KMS-11 (cell line): ENCODE measurements around the gene SMAD2.

Source experiments
- H2AFZ ChIP-seq: fragments of 200-600 bp; sonication (generic); 2 replicates; pipeline ENCODE4 v1.6.1; 2016; ENCODE audit warnings: antibody characterized with exemption, mixed run types, low read depth
- H3K27ac ChIP-seq: fragments of 200-600 bp; sonication (generic); 2 replicates; pipeline ENCODE4 v1.6.1; 2016; ENCODE audit warnings: mild to moderate bottlenecking, mixed run types
- H3K27me3 ChIP-seq: fragments of 200-600 bp; sonication (generic); 2 replicates; pipeline ENCODE4 v1.6.1; 2017; ENCODE audit warnings: mild to moderate bottlenecking, low read depth, mixed run types, moderate library complexity; ENCODE audit not compliant: insufficient read depth
- H3K36me3 ChIP-seq: fragments of 200-600 bp; sonication (generic); 2 replicates; pipeline ENCODE4 v1.6.1; 2017; ENCODE audit warnings: mild to moderate bottlenecking, mixed run types; ENCODE audit not compliant: insufficient read depth
- H3K4me1 ChIP-seq: fragments of 200-600 bp; sonication (generic); 2 replicates; pipeline ENCODE4 v1.6.1; 2016; ENCODE audit warnings: mild to moderate bottlenecking, low read depth, mixed run types; ENCODE audit not compliant: poor library complexity, severe bottlenecking
- H3K4me2 ChIP-seq: fragments of 200-600 bp; sonication (generic); 2 replicates; pipeline ENCODE4 v1.7.0; 2016; ENCODE audit warnings: mild to moderate bottlenecking, mixed run types
- H3K4me3 ChIP-seq: fragments of 200-600 bp; sonication (generic); IDR thresholded peaks from 2 replicates; pipeline ENCODE4 v1.6.1; 2017; ENCODE audit warnings: low read depth, low read length, mixed read lengths; ENCODE audit not compliant: insufficient read depth
- H3K79me2 ChIP-seq: fragments of 200-600 bp; sonication (generic); 2 replicates; pipeline ENCODE4 v1.6.1; 2016; ENCODE audit warnings: low read depth, mixed run types; ENCODE audit not compliant: insufficient read depth
- H3K9ac ChIP-seq: fragments of 200-600 bp; sonication (generic); 2 replicates; pipeline ENCODE4 v1.6.1; 2016; ENCODE audit warnings: mild to moderate bottlenecking, mixed run types
- H4K20me1 ChIP-seq: fragments of 200-600 bp; sonication (generic); 2 replicates; pipeline ENCODE4 v1.6.1; 2016; ENCODE audit warnings: mild to moderate bottlenecking, mixed run types; ENCODE audit not compliant: insufficient read depth
- CTCF ChIP-seq: fragments of 200-600 bp; sonication (generic); conservative IDR thresholded peaks from 2 replicates; pipeline ENCODE4 v1.6.1; 2017; ENCODE audit warnings: low read depth, mild to moderate bottlenecking, antibody characterized with exemption, low read length, moderate library complexity, mixed read lengths

SMAD2 gene

GRCh38 chr18:47800248-47800647, 130.2 kb downstream of the SMAD2 start:
- Histone ChIP-seq H4K20me1 (no peaks in the 10 kb centered on the region), H3K4me3 (no peak overlapping the region), H3K4me2 (no peak overlapping the region), H2AFZ (no peak overlapping the region), H3K36me3 (no peaks in the 10 kb centered on the region), H3K4me1 (no peaks in the 10 kb centered on the region), H3K27ac (no peak overlapping the region), H3K79me2 (no peaks in the 10 kb centered on the region), H3K27me3 (no peaks in the 10 kb centered on the region), H3K9ac (no peak overlapping the region)
- TF ChIP-seq CTCF = no peak

- Histone ChIP-seq H3K36me3 (no peaks in the 10 kb centered on the region), H3K79me2 (no peaks in the 10 kb centered on the region), H3K4me3 (no peak overlapping the region), H3K27ac (no peak overlapping the region), H3K27me3 (no peaks in the 10 kb centered on the region), H2AFZ (no peak overlapping the region), H3K4me2 (no peak overlapping the region), H3K4me1 (no peaks in the 10 kb centered on the region), H4K20me1 (no peaks in the 10 kb centered on the region), H3K9ac (no peak overlapping the region)
- TF ChIP-seq CTCF = no peak
Observed at GRCh38 chr18:47799376-47799775, 131.1 kb downstream of the SMAD2 start.

- H4K20me1 ChIP-seq = no peaks in the 10 kb centered on the region
- TF ChIP-seq CTCF = no peak
- no peak overlapping the region for H2AFZ ChIP-seq
- no peaks in the 10 kb centered on the region for H3K36me3 ChIP-seq
- H3K27me3 ChIP-seq = no peaks in the 10 kb centered on the region
- no peak overlapping the region for H3K4me2 ChIP-seq
- no peak overlapping the region for H3K27ac ChIP-seq
- no peaks in the 10 kb centered on the region for H3K79me2 ChIP-seq
- H3K4me3 ChIP-seq = no peak overlapping the region
- H3K4me1 ChIP-seq = no peaks in the 10 kb centered on the region
- H3K9ac ChIP-seq = no peak overlapping the region
Observed at GRCh38 chr18:47798366-47798765, 132.1 kb downstream of the SMAD2 start.

- Histone ChIP-seq H3K27me3 (no peaks in the 10 kb centered on the region), H3K36me3 (no peaks in the 10 kb centered on the region), H3K27ac (no peak overlapping the region), H3K79me2 (no peaks in the 10 kb centered on the region), H2AFZ (no peak overlapping the region), H3K4me1 (no peaks in the 10 kb centered on the region), H3K4me2 (no peak overlapping the region), H3K4me3 (no peak overlapping the region), H3K9ac (no peak overlapping the region), H4K20me1 (no peaks in the 10 kb centered on the region)
- no peak for TF ChIP-seq CTCF
Observed at GRCh38 chr18:47797126-47797525, 133.3 kb downstream of the SMAD2 start.

GRCh38 chr18:47795434-47795814, 135.0 kb downstream of the SMAD2 start:
- Histone ChIP-seq H3K27ac (no peak overlapping the region), H3K4me3 (no peak overlapping the region), H2AFZ (no peak overlapping the region), H4K20me1 (no peaks in the 10 kb centered on the region), H3K27me3 (no peaks in the 10 kb centered on the region), H3K9ac (no peak overlapping the region), H3K36me3 (no peaks in the 10 kb centered on the region), H3K79me2 (no peaks in the 10 kb centered on the region), H3K4me2 (no peak overlapping the region), H3K4me1 (no peaks in the 10 kb centered on the region)
- no peak for TF ChIP-seq CTCF
